Left hindlimb (tissue), 1 donor: ENCODE measurements around the gene SPACA9.

Source experiments
- DNase-seq: peaks from one replicate; pipeline ENCODE4 v3.0.0-alpha.2; 2018

The SPACA9 gene

GRCh38 chr9:132864277-132864676 lies 14.4 kb upstream of the SPACA9 start:
- no peak for DNase-seq

- DNase-seq, result no peak
These were observed 14.0 kb upstream of the SPACA9 start for GRCh38 chr9:132864691-132865090.

GRCh38 chr9:132866898-132867297 lies 11.8 kb upstream of the SPACA9 start:
- no peak for DNase-seq

GRCh38 chr9:132869266-132869665 lies 9.4 kb upstream of the SPACA9 start:
- DNase-seq, result no peak

DNA sequence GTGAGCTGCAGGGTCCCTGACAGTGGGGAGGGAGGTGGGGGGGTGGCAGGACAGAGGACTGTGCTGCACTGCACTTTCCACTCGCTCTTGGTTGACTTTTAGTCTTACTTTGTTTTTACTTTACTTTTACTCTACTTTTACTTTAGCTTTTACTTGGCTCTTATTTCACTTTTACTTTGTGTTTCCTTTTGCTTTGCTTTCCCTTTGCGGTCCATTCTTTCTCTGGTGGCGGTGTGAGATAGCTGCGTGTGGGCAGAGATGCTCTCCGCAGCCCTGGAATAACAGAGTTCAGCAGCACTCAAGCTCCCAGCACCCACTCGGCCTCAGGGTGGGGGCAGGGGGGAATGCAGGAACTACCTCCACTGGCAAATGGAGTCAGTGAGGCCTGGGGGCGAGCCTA lies 5.3 kb upstream of the SPACA9 start:
- DNase-seq, result no peak

DNA sequence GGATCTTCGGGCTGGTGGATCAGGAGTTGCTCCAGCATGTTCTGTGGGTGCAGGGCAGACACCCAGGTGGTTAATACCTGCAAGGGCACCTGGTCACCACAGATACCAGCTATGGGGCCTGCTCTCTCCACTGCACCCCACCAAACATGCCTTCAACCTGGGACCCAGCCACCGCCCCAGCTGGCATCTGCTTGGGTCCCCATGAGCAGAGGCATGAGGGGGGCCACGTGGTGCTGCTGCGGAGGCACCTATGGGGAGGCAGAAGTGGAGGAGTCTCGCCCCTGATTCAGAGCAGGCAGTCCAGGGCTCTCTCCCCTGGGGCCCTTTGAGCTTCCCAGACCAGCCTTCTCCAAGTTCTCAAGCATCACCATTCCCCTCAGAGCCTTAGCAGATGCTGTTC lies 3.5 kb upstream of the SPACA9 start:
- DNase-seq, result no peak

GRCh38 chr9:132876849-132877248 lies 1.8 kb upstream of the SPACA9 start:
- DNase-seq, result no peak

DNA sequence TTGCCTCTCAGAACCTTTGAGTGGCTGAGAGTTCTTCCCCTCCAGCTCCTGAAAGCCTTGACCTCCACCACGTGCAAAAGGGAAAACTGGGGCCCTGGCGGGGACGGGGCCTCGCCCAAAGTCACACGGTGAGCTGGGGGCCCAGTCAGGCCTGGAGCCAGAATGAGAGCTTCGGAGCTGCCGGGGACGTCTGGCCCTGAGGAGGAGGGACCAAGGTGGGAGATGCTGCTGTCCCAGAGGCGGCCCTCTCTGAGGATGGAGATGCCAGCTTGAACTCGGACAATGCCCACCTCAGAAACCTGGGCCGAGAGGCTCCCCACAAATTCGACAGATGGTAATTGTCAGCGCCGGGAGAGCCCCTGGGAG lies 1.3 kb upstream of the SPACA9 start:
- DNase-seq, result no peak

- DNase-seq, result peak; percentile 85
These were observed 639 bp upstream of the SPACA9 start, which contains the start of gene AK8 for GRCh38 chr9:132877824-132878694. Gene AK8 (minus strand): TSS chr9:132878284. CDS start chr9:132878255, 29 bp downstream.

DNA sequence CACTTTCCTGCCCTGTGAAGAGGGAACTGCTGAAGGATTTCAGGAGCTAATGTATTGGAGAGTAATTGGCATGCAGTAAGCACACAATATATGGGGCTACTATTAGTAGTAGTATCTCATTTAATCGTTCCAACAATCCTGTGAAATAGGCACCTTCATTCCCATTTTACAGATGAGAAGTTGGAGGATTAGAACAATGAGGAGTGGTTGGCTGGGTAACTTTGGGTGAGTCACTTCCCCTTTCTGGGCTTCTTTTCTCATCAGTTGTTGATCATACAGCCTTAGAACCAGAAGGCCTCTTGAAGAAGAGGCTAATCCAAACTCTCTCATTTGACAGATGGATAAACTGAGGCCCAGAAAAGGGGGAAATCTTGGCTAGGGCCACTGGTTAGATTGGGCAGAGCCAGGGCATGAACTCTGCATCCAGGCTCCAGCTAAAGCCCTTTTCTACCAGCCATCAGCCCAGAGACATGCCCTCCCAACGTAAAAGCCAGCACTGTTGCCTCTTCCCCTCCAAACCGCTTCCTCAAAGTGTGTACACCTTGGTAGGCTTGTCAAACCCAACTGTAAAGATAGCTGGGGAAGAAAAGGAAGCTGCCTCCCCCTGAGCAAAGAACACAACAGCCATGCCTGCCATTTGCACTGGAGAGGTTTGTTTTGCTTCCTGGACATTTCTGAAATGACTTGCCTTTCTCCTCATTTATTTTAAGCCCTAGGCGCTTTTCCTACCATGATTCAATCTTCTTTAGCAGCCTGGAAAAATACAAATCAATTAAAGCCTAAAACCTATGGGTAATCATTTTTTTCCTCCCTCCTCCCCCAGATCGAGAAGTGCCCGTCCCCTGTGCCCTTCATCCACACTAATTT lies 992 bp downstream of the SPACA9 start:
- no peak for DNase-seq

- DNase-seq, result no peak
These were observed 1.6 kb downstream of the SPACA9 start for GRCh38 chr9:132880324-132880661.

GRCh38 chr9:132881826-132882225 lies 3.1 kb downstream of the SPACA9 start:
- DNase-seq, result no peak

DNA sequence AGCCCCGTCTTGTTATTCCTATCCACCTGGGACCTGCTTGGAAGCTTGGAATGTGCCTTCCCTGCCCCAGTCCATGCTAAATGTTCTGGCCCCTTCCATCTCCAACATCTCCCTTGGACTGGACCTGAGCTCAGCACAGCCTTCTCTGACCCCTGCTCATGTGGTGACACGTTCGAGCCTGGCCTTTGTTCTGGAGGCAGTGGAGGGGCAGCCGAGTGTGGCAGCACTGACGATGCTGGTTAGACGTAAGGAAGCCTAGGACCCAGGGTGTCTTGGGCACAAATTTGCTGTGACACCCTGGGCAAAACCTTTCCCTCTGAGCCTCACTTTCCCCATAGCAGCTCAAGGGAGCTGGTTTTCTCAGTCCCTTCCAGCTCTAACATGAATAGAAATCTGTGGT lies 3.9 kb downstream of the SPACA9 start:
- DNase-seq, result no peak

DNA sequence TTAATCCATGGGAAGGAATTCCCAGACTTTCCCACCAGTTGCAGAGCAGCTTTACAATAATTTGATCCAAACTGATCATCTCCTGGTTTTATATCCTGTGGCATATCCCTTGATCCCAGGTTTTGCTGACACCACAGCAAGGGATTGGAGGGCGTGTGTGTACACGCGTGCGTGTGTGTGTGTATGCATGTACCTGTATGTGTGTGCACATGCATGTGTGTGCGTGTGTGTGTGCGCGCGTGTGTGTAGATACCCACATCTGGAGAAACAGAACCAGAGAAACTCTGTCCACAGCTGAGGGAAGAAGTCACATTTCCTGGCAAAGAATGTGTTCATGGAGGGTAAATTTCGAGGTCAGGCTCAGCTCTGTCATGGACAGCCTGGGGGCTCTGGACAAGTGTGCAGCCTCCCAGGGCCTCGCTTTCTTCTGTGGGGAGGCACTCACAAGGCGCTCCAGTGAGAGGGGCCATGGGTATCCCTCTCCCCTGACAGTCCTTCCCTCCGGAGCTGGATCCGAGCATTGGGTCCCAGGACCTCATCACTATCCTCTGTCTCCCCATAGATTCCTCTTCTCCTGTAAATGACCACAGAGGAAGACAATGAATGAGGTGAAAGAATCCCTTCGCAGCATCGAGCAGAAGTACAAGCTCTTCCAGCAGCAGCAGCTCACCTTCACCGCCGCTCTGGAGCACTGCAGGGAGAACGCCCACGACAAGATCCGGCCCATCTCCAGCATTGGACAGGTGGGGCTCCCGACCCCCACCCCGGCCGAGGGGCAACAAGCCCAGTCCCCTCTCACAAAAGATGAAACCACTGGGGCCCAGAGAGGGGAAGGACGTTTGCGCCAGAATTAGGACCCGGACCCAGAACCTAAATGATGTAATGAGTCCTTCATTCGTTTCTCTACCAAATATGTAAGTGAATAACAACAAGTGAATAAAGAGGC lies 4.9 kb downstream of the SPACA9 start:
- no peak for DNase-seq

DNA sequence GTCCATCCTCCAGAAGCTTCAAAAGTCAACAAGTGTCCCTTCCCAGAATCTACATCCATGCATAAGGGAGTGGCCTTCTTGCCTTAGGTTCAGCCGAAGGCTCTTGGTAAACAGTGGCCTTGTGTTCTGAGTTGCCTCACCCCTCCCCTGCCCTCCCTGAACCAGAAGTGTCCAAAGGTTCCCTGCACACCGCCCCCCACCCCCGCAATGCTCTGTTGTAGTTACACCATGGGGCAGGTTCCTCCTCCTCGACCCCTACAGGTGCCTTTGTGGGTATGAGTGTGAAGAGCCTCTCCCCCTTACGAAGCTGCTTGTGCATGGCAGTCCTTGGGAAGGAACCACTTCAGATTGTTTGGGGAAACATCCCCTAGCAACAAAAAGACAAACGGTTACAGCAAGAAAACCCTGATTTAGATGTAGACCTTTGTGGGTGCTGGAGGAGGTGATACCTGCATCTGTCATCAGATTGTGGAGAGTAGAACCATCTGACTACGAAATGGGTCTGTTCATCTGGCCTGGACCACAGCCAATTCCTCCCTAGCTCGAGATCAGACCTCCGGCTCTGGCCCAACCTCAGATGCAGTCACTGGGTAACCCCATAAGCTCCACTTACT lies 7.1 kb downstream of the SPACA9 start:
- DNase-seq, result no peak

DNA sequence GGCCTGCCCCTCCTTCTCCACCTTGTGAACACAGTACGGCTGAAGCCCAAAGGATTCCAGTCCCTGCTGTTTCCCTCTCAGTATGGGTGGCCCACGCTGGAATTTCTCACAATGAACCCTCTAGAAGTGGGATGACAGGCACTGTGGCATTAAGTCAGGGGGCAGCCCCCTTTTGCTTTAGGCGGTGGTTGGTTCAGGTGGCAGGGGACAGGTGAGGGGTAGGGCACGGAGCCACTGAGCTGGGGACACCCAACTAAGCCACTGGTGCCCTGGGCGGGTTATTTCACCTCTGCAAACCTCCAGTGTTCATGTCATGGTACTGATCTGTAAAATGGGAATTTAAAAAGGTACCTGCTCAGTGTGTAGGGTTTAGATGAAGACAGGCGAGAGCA lies 7.6 kb downstream of the SPACA9 start:
- DNase-seq, result no peak

- DNase-seq, result no peak
These were observed 8.8 kb downstream of the SPACA9 start for GRCh38 chr9:132887181-132888120.

DNA sequence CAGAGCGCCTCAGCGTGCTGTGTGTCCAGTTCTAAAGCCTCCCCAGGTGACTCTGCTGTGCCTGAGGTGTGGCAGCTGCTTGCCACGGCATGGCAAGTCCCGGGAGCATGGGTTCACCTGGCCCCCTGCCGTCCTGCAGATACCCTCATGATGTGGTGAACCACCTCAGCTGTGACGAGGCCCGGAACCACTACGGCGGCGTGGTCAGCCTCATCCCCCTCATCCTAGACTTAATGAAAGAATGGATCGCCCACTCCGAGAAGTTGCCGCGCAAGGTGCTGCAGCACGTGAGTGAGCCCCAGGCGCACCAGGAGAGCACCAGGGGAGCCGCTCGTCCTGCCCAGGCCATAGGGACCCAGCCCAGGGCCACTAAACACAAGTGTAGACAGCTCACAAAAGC lies 9.5 kb downstream of the SPACA9 start:
- DNase-seq, result no peak

- DNase-seq, result no peak
These were observed 13.7 kb downstream of the SPACA9 start for GRCh38 chr9:132892400-132892799.

DNA sequence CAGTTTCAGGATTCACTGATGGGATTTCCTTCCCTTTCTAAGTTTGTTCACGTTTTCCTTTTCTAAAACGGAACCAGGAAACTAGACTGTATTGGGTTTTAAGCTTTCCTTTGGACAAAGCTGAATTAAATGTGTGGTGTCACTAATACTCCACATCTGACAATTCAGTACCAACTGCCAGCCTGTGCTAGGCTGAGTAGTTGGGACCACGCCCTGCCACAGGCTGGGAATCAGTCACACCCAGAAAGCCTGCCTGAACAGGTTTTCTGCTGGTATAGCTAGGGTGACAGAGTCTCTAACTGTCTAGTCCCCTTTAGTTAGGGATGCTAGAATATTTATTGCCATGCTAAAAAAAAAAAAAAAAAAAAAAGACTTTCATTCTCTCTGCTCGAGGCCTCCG lies 15.6 kb downstream of the SPACA9 start:
- DNase-seq, result no peak
